ENCODE data around the gene ATP5F1E.
A peak's percentile ranks its signal among the peaks of the same experiment; 100 is the strongest.
"Not testable (repeated sequence)": the region's sequence is repeated elsewhere in the genome, so short reads cannot be mapped to it uniquely, and the experiment has no call there.

The ATP5F1E gene

GRCh38 chr20:59042796-59043631 is 10.9 kb upstream of the ATP5F1E start:
- peak; percentile 86 to 89 for DNase-seq (ENCODE audit: low read depth in 2 of 2)

- DNase-seq (ENCODE audit: low read depth in 2 of 2), result no peak
Observed at GRCh38 chr20:59042151-59042795, 10.1 kb upstream of the ATP5F1E start, which contains the start of gene PRELID3B. PRELID3B (minus strand) TSS chr20:59042786; CDS start chr20:59042730, 56 bp downstream.

DNA sequence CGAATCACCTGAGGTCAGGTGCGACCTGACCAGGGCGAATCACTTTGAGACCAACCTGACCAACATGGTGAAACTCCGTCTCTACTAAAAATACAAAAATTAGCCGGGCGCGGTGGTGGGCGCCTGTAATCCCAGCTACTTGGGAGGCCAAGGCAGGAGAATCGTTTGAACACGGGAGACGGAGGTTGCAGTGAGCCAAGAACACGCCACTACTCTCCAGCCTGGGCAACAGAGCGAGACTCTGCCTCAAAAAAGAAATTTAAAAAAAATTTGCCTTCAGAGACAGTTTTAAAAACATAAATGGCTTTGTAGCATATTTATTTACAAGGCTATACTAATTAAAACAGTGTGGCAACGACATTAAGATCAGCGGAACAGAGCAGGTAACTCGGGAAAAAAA is 9.4 kb upstream of the ATP5F1E start:
- not testable (repeated sequence) for DNase-seq (ENCODE audit: low read depth in 2 of 2)

- no peak for DNase-seq (ENCODE audit: low read depth in 2 of 2)
Observed at GRCh38 chr20:59040667-59041066, 8.5 kb upstream of the ATP5F1E start.

GRCh38 chr20:59039233-59039632 is 7.1 kb upstream of the ATP5F1E start:
- no peak for DNase-seq (ENCODE audit: low read depth in 2 of 2)

GRCh38 chr20:59037386-59037785 is 5.3 kb upstream of the ATP5F1E start:
- no peak for DNase-seq (ENCODE audit: low read depth in 2 of 2)

DNA sequence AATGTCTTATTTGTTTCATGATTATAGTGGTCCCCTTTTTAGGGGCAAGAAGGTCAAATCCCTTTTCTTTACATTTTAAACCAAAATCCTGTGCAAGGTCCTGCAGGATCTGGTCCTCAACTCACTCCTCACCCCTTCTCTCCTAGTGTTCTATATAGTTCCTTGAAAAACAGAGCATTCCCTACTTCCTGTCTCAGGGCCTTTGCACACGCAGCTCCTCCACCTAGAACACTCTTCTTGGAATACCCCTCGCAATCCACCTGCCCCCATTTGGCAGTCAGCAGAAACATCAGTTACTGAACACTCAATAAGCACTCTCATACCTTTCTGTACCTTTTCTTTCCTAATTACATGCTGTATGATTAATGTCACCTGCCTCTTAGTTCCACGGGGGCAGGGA is 3.2 kb upstream of the ATP5F1E start:
- no peak for DNase-seq (ENCODE audit: low read depth in 2 of 2)

GRCh38 chr20:59033616-59034165 is 1.6 kb upstream of the ATP5F1E start:
- no peak for DNase-seq (ENCODE audit: low read depth in 2 of 2)

DNA sequence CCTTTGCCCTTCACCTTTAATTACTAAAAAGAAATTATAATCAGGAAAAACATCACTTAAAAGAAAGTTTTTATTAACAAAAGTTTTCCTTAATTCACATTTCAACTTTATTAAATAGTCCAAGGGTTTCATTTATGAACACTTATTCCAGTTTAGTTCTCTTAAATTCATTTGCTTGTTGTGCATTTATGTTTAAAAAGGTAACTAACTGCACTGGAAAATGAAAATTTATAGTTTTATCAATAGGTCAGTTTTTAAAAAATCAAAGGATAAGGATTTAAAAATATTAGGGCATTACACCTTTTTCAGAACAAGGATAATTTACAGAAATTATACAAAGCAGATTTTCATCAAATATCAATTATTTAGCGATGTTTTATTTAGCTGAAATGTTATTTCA is 958 bp upstream of the ATP5F1E start:
- no peak for DNase-seq (ENCODE audit: low read depth in 2 of 2)

GRCh38 chr20:59032713-59033059 is 551 bp upstream of the ATP5F1E start:
- DNase-seq (ENCODE audit: low read depth in 2 of 2), result no peak

GRCh38 chr20:59031564-59032022 is 542 bp downstream of the ATP5F1E start:
- no peak for DNase-seq (ENCODE audit: low read depth in 2 of 2)

- DNase-seq (ENCODE audit: low read depth in 2 of 2), result no peak
Observed at GRCh38 chr20:59030911-59031563, 1.1 kb downstream of the ATP5F1E start.

GRCh38 chr20:59028812-59029211 is 3.3 kb downstream of the ATP5F1E start:
- no peak for DNase-seq (ENCODE audit: low read depth in 2 of 2)

DNA sequence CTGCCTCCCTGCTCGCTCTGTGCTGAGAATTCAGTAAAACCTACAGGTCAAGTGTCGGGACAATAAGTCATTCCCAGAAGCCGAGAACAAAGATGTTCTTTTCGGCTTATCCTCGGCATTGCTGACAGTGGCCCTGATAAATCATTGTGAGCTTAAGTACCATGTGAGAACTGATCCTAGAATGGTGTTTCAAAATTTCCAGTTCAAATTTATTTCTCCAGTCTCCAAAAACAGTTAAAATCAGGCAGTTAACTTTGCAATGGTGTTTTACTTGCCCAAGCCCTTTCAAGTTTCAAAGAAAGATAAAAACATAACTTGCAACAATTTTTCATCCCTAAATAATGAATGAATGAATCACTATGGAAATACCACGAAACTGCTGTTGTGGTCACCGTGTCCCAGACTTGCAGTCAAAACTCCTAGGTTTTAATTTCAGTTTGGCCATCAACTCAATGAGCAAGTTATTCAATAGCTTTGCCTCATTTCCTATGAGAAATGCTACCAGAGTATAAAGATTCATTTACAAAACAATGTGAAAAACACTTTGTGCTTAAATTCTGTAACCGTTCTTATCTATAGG is 4.3 kb downstream of the ATP5F1E start:
- DNase-seq (ENCODE audit: low read depth in 2 of 2), result no peak

DNA sequence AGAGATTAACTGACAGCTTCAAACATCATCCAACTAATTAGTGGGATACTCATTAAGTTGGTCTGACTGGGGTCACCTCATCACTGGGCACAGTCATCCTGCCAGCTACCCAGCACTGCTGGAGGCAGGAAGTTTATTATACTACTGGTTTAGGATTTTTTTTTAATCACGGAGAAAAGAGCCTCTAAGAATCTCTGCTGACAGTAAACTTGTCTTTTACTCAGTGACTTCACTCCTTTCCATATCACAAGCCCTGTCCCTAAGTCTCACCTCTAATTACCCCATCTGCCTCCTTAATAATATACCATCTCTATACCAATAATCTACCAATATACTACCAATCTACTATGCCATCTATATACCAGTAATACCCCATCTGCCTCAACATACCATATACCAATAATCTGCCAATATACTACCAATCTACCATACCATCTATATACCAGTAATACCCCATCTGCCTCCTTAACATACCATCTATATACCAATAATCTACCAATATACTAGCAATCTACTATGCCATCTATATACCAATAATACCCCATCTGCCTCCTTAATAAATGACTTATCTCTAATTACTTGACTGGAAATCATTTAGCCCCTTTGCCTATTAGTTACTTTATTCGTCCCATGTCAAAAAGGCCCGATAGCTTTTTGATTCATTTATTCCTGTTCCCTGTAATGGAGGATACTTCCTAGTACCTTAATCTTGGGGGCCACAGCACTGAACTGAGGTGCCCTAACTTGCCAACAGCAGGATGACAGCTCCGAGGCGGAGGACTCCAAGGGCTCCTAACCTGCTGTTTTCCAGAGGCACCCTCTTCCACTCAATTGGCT is 5.0 kb downstream of the ATP5F1E start:
- no peak for DNase-seq (ENCODE audit: low read depth in 2 of 2)

GRCh38 chr20:59025511-59025910 is 6.6 kb downstream of the ATP5F1E start:
- no peak for DNase-seq (ENCODE audit: low read depth in 2 of 2)

- no peak for DNase-seq (ENCODE audit: low read depth in 2 of 2)
Observed at GRCh38 chr20:59025086-59025485, 7.0 kb downstream of the ATP5F1E start.

DNA sequence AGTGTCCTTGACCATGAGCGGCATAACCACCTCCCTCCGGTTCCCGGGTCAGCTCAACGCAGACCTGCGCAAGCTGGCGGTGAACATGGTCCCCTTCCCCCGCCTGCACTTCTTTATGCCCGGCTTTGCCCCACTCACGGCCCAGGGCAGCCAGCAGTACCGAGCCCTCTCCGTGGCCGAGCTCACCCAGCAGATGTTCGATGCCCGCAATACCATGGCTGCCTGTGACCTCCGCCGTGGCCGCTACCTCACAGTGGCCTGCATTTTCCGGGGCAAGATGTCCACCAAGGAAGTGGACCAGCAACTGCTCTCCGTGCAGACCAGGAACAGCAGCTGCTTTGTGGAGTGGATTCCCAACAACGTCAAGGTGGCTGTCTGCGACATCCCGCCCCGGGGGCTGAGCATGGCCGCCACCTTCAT is 8.0 kb downstream of the ATP5F1E start:
- DNase-seq (ENCODE audit: low read depth in 2 of 2), result no peak

- DNase-seq (ENCODE audit: low read depth in 2 of 2), result no peak
Observed at GRCh38 chr20:59023616-59024015, 8.5 kb downstream of the ATP5F1E start.

DNA sequence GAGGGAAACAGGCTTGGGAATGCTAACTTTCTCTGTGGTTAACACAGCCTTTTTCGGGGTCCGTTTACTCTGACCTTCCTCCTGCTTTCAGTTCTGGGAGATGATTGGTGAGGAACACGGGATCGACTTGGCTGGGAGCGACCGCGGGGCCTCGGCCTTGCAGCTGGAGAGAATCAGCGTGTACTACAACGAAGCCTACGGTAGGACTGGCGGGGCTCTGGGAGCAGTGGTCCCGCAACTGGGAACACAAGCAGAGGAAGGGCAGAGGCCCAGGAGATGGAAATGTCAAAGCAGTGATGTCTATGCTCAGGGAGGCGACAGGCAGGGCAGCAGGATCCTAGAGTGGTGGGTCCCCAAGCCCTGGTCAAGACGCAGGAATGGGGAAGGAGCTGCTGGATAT is 9.4 kb downstream of the ATP5F1E start:
- no peak for DNase-seq (ENCODE audit: low read depth in 2 of 2)

DNA sequence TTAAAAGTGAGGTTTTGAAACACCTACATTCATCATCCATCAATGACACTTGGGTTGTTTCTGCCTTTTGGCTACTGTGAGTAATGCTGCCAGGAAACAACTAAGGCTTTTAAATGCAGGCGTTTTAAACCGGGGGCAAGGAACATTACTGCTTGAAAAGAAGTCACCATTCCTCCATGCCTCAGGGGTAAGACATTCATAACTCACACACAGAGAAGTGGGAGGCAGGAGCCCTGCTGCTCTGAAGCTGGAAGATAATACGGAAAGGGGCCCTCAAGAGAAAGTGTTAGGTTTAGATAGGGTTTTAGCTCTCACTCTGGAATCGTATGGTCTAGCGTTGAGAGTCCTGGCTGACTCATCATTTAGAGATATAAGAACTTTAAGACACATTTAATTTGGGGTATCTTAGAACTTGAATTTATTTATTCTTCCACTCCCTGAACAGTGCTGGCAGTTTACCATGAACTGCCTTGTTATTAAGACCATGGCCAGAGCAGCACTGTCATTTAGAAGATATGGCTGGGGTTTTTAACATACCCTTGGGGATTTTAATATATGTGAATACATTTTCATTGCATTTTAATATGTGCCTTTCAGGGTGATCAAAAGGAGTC is 11.1 kb downstream of the ATP5F1E start:
- DNase-seq (ENCODE audit: low read depth in 2 of 2), result no peak
